ENCODE data around the gene SSBP2.

The SSBP2 gene

GRCh38 chr5:81534441-81534840 lies 216.5 kb downstream of the SSBP2 start:
- TF ChIP-seq CEBPB (IDR thresholded peaks at IDR 0.05) = no peak
- TF ChIP-seq TCF12 (IDR thresholded peaks at IDR 0.05; ENCODE audit: low read depth) = no peak
- no peak for TF ChIP-seq CREB1 (IDR thresholded peaks at IDR 0.05; ENCODE audit: low read depth)
- TF ChIP-seq FOXM1 (IDR thresholded peaks at IDR 0.05; ENCODE audit: borderline replicate concordance, low read depth) = no peak
- TF ChIP-seq ZBTB7A (IDR thresholded peaks at IDR 0.05; ENCODE audit: low read depth) = no peak
- TF ChIP-seq TEAD4 (IDR thresholded peaks at IDR 0.05) = no peak
- no peak for TF ChIP-seq YY1 (IDR thresholded peaks at IDR 0.05; ENCODE audit: low read depth)

GRCh38 chr5:81533629-81534405 lies 217.1 kb downstream of the SSBP2 start:
- TF ChIP-seq CEBPB (IDR thresholded peaks at IDR 0.05) = no peak
- no peak for TF ChIP-seq NFIC (IDR thresholded peaks at IDR 0.05)
- no peak for TF ChIP-seq REST (IDR thresholded peaks at IDR 0.05; ENCODE audit: low read depth)
- TF ChIP-seq TCF12 (IDR thresholded peaks at IDR 0.05; ENCODE audit: low read depth) = no peak
- no peak for TF ChIP-seq TAF1 (IDR thresholded peaks at IDR 0.05; ENCODE audit: low read depth)
- TF ChIP-seq MAX (IDR thresholded peaks at IDR 0.05) = no peak
- no peak for TF ChIP-seq FOXM1 (IDR thresholded peaks at IDR 0.05; ENCODE audit: borderline replicate concordance, low read depth)
- TF ChIP-seq EP300 (IDR thresholded peaks at IDR 0.05; ENCODE audit: borderline replicate concordance) = no peak
- TF ChIP-seq ZBTB7A (IDR thresholded peaks at IDR 0.05; ENCODE audit: low read depth) = no peak
- TF ChIP-seq CREB1 (IDR thresholded peaks at IDR 0.05; ENCODE audit: low read depth) = no peak
- TF ChIP-seq TEAD4 (IDR thresholded peaks at IDR 0.05) = no peak
- TF ChIP-seq YY1 (IDR thresholded peaks at IDR 0.05; ENCODE audit: low read depth) = no peak
- no peak for TF ChIP-seq RAD21 (IDR thresholded peaks at IDR 0.05; ENCODE audit: low read depth)

GRCh38 chr5:81530919-81531318 lies 220.0 kb downstream of the SSBP2 start:
- no peak for TF ChIP-seq TCF12 (IDR thresholded peaks at IDR 0.05; ENCODE audit: low read depth)
- TF ChIP-seq YY1 (IDR thresholded peaks at IDR 0.05; ENCODE audit: low read depth) = no peak
- TF ChIP-seq NFIC (IDR thresholded peaks at IDR 0.05) = no peak
- TF ChIP-seq CREB1 (IDR thresholded peaks at IDR 0.05; ENCODE audit: low read depth) = no peak
- no peak for TF ChIP-seq USF1 (IDR thresholded peaks at IDR 0.05)
- TF ChIP-seq RAD21 (IDR thresholded peaks at IDR 0.05; ENCODE audit: low read depth) = no peak
- no peak for TF ChIP-seq TEAD4 (IDR thresholded peaks at IDR 0.05)
- TF ChIP-seq REST (IDR thresholded peaks at IDR 0.05; ENCODE audit: low read depth) = no peak
- no peak for TF ChIP-seq ZBTB7A (IDR thresholded peaks at IDR 0.05; ENCODE audit: low read depth)
- no peak for TF ChIP-seq EP300 (IDR thresholded peaks at IDR 0.05; ENCODE audit: borderline replicate concordance)

GRCh38 chr5:81525690-81526089 lies 225.2 kb downstream of the SSBP2 start:
- TF ChIP-seq ZBTB7A (IDR thresholded peaks at IDR 0.05; ENCODE audit: low read depth) = no peak
- TF ChIP-seq YY1 (IDR thresholded peaks at IDR 0.05; ENCODE audit: low read depth) = no peak

- TF ChIP-seq USF1 (IDR thresholded peaks at IDR 0.05) = no peak
- no peak for TF ChIP-seq FOXM1 (IDR thresholded peaks at IDR 0.05; ENCODE audit: borderline replicate concordance, low read depth)
- no peak for TF ChIP-seq EGR1 (IDR thresholded peaks at IDR 0.05)
- no peak for TF ChIP-seq REST (IDR thresholded peaks at IDR 0.05; ENCODE audit: low read depth)
- no peak for TF ChIP-seq YY1 (IDR thresholded peaks at IDR 0.05; ENCODE audit: low read depth)
- TF ChIP-seq NFIC (IDR thresholded peaks at IDR 0.05) = no peak
- no peak for TF ChIP-seq TEAD4 (IDR thresholded peaks at IDR 0.05)
- no peak for TF ChIP-seq EP300 (IDR thresholded peaks at IDR 0.05; ENCODE audit: borderline replicate concordance)
- no peak for TF ChIP-seq TAF1 (IDR thresholded peaks at IDR 0.05; ENCODE audit: low read depth)
- no peak for TF ChIP-seq TCF12 (IDR thresholded peaks at IDR 0.05; ENCODE audit: low read depth)
- no peak for TF ChIP-seq MAX (IDR thresholded peaks at IDR 0.05)
- no peak for TF ChIP-seq ZBTB7A (IDR thresholded peaks at IDR 0.05; ENCODE audit: low read depth)
- no peak for TF ChIP-seq CREB1 (IDR thresholded peaks at IDR 0.05; ENCODE audit: low read depth)
- no peak for TF ChIP-seq RAD21 (IDR thresholded peaks at IDR 0.05; ENCODE audit: low read depth)
Observed at GRCh38 chr5:81524015-81524414, 226.9 kb downstream of the SSBP2 start.

Data from Ishikawa (cell line).